ENCODE measurements around the gene C15orf61. TPM values are rescaled to one million over a fixed set of nuclear protein-coding genes. Genes with fewer than 3 reads are reported as not detected.

The C15orf61 gene
- total and polyA plus RNA-seq, 2 of the 13 experiments (the other 11 are each of a cell fraction or from before 2014, with no cell fraction given) = 2.1 to 6.6 TPM

DNA sequence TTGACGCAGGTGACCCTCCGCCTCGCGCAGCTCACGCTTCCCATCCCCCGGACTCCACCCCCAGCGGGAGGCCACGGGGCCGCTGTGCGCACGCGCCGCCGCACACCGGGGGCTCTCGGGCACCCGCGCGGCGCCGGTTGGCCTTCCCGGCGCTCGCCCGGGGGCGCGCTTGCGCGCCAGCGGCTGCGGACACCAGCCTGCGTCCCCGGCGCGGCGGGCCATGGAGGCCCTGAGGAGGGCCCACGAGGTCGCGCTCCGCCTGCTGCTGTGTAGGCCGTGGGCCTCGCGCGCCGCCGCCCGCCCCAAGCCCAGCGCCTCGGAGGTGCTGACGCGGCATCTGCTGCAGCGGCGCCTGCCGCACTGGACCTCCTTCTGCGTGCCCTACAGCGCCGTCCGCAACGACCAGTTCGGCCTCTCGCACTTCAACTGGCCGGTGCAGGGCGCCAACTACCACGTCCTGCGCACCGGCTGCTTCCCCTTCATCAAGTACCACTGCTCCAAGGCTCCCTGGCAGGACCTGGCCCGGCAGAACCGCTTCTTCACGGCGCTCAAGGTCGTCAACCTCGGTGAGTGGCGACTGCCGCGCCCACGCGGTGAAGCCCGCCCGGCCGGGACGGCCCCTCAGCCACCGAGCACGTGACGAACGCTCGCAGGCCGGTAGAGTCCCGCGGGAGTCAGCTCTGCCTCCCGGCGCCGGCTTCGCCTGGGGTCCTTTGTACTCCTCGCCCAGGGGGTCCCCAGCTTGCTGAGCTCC lies at the start of gene C15orf61 (continued):
- TF ChIP-seq BRF2 (CRISPR knock-in tag; IDR thresholded peaks at IDR 0.05) (peak; percentile 92; the same call in 1 of the 2 replicates), SMYD3 (CRISPR knock-in tag; IDR thresholded peaks at IDR 0.05) (no peak; the same call in 1 of the 2 replicates), ZNF720 (CRISPR knock-in tag; IDR thresholded peaks at IDR 0.05) (0 out of 2 replicates have a peak, but pooled peaks have one; percentile 20), ZNF713 (CRISPR knock-in tag; IDR thresholded peaks at IDR 0.05) (no peak), ZNF549 (CRISPR knock-in tag; IDR thresholded peaks at IDR 0.05) (no peak), ZNF576 (CRISPR knock-in tag; IDR thresholded peaks at IDR 0.05) (peak; percentile 94), ZNF44 (CRISPR knock-in tag; IDR thresholded peaks at IDR 0.05) (peak; percentile 96), PAF1 (CRISPR knock-in tag; IDR thresholded peaks at IDR 0.05) (no peak), SOX13 (IDR thresholded peaks at IDR 0.05) (no peak), SOX13 (CRISPR knock-in tag; conservative IDR thresholded peaks at IDR 0.05 in 1 of 2, IDR thresholded peaks at IDR 0.05 in 1 of 2) (no peak; a peak in 1 of 4 replicates), ZNF614 (CRISPR knock-in tag; IDR thresholded peaks at IDR 0.05; ENCODE audit: borderline replicate concordance) (no peak; the same call in 1 of the 2 replicates), NCOR1 (IDR thresholded peaks at IDR 0.05; ENCODE audit: borderline replicate concordance, low read length) (no peak), HOXA3 (CRISPR knock-in tag; IDR thresholded peaks at IDR 0.05) (peak; percentile 78), SALL1 (CRISPR knock-in tag; IDR thresholded peaks at IDR 0.05) (peak; percentile 88), ZBTB44 (CRISPR knock-in tag; IDR thresholded peaks at IDR 0.05) (no peak; the same call in 1 of the 2 replicates), BCLAF1 (IDR thresholded peaks at IDR 0.05) (no peak), ZNF792 (CRISPR knock-in tag; IDR thresholded peaks at IDR 0.05) (peak; percentile 43; the same call in 1 of the 2 replicates)
- TF ChIP-seq, protein P1, sequence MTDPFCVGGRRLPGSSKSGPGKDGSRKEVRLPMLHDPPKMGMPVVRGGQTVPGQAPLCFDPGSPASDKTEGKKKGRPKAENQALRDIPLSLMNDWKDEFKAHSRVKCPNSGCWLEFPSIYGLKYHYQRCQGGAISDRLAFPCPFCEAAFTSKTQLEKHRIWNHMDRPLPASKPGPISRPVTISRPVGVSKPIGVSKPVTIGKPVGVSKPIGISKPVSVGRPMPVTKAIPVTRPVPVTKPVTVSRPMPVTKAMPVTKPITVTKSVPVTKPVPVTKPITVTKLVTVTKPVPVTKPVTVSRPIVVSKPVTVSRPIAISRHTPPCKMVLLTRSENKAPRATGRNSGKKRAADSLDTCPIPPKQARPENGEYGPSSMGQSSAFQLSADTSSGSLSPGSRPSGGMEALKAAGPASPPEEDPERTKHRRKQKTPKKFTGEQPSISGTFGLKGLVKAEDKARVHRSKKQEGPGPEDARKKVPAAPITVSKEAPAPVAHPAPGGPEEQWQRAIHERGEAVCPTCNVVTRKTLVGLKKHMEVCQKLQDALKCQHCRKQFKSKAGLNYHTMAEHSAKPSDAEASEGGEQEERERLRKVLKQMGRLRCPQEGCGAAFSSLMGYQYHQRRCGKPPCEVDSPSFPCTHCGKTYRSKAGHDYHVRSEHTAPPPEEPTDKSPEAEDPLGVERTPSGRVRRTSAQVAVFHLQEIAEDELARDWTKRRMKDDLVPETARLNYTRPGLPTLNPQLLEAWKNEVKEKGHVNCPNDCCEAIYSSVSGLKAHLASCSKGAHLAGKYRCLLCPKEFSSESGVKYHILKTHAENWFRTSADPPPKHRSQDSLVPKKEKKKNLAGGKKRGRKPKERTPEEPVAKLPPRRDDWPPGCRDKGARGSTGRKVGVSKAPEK (CRISPR knock-in tag; IDR thresholded peaks at IDR 0.05; ENCODE audit: borderline replicate concordance) = peak; percentile 90; the same call in 1 of the 2 replicates
